Measurements from ENCODE around the gene IFITM1. TPM values are rescaled to one million over a fixed set of nuclear protein-coding genes. Genes with fewer than 3 reads are reported as not detected.

IFITM1 gene
- total and polyA plus RNA-seq, 9 of the 15 experiments (the other 6 are each of a cell fraction or from before 2014, with no cell fraction given), result 691 to 5,579 (median 974) TPM

DNA sequence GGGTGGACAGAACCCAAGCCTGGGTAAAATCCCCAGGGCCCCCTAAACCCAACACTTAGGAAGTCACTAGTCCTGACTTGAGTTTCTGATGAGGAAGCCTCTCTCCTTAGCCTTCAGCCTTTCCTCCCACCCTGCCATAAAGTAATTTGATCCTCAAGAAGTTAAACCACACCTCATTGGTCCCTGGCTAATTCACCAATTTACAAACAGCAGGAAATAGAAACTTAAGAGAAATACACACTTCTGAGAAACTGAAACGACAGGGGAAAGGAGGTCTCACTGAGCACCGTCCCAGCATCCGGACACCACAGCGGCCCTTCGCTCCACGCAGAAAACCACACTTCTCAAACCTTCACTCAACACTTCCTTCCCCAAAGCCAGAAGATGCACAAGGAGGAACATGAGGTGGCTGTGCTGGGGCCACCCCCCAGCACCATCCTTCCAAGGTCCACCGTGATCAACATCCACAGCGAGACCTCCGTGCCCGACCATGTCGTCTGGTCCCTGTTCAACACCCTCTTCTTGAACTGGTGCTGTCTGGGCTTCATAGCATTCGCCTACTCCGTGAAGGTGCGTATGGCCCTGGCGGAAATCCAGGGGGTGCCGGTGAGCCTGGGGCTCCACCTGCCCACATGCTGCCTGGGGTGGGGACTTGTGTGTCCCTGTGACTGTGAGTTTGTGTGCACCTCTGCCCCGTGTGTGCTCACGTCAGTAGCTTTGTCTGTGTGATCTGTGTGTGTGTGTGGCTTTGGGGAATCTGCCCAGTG lies at the start of gene IFITM1 (continued):
- TF ChIP-seq, protein P1, sequence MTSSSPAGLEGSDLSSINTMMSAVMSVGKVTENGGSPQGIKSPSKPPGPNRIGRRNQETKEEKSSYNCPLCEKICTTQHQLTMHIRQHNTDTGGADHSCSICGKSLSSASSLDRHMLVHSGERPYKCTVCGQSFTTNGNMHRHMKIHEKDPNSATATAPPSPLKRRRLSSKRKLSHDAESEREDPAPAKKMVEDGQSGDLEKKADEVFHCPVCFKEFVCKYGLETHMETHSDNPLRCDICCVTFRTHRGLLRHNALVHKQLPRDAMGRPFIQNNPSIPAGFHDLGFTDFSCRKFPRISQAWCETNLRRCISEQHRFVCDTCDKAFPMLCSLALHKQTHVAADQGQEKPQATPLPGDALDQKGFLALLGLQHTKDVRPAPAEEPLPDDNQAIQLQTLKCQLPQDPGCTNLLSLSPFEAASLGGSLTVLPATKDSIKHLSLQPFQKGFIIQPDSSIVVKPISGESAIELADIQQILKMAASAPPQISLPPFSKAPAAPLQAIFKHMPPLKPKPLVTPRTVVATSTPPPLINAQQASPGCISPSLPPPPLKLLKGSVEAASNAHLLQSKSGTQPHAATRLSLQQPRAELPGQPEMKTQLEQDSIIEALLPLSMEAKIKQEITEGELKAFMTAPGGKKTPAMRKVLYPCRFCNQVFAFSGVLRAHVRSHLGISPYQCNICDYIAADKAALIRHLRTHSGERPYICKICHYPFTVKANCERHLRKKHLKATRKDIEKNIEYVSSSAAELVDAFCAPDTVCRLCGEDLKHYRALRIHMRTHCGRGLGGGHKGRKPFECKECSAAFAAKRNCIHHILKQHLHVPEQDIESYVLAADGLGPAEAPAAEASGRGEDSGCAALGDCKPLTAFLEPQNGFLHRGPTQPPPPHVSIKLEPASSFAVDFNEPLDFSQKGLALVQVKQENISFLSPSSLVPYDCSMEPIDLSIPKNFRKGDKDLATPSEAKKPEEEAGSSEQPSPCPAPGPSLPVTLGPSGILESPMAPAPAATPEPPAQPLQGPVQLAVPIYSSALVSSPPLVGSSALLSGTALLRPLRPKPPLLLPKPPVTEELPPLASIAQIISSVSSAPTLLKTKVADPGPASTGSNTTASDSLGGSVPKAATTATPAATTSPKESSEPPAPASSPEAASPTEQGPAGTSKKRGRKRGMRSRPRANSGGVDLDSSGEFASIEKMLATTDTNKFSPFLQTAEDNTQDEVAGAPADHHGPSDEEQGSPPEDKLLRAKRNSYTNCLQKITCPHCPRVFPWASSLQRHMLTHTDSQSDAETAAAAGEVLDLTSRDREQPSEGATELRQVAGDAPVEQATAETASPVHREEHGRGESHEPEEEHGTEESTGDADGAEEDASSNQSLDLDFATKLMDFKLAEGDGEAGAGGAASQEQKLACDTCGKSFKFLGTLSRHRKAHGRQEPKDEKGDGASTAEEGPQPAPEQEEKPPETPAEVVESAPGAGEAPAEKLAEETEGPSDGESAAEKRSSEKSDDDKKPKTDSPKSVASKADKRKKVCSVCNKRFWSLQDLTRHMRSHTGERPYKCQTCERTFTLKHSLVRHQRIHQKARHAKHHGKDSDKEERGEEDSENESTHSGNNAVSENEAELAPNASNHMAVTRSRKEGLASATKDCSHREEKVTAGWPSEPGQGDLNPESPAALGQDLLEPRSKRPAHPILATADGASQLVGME (CRISPR knock-in tag; IDR thresholded peaks at IDR 0.05), result peak; percentile 71; the same call in 1 of the 2 replicates
- no peak for TF ChIP-seq BDP1 (IDR thresholded peaks at IDR 0.05; ENCODE audit: insufficient read depth, insufficient read length)
- no peak for TF ChIP-seq HNRNPK (IDR thresholded peaks at IDR 0.05; ENCODE audit: low read depth, low read length, poor library complexity, severe bottlenecking)
- TF ChIP-seq, protein P2, sequence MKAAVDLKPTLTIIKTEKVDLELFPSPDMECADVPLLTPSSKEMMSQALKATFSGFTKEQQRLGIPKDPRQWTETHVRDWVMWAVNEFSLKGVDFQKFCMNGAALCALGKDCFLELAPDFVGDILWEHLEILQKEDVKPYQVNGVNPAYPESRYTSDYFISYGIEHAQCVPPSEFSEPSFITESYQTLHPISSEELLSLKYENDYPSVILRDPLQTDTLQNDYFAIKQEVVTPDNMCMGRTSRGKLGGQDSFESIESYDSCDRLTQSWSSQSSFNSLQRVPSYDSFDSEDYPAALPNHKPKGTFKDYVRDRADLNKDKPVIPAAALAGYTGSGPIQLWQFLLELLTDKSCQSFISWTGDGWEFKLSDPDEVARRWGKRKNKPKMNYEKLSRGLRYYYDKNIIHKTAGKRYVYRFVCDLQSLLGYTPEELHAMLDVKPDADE (conservative IDR thresholded peaks at IDR 0.05; ENCODE audit: control insufficient read depth, low read depth, low read length), result 0 out of 2 replicates have a peak, but pooled peaks have one; percentile 25
- TF ChIP-seq NCOA6 (IDR thresholded peaks at IDR 0.05), result no peak
- TF ChIP-seq ARID2 (IDR thresholded peaks at IDR 0.05), result no peak
- no peak for TF ChIP-seq DIDO1 (tag; IDR thresholded peaks at IDR 0.05; ENCODE audit: low read depth)
- no peak for TF ChIP-seq IRF2 (CRISPR knock-in tag; IDR thresholded peaks at IDR 0.05)
- TF ChIP-seq, protein P3, sequence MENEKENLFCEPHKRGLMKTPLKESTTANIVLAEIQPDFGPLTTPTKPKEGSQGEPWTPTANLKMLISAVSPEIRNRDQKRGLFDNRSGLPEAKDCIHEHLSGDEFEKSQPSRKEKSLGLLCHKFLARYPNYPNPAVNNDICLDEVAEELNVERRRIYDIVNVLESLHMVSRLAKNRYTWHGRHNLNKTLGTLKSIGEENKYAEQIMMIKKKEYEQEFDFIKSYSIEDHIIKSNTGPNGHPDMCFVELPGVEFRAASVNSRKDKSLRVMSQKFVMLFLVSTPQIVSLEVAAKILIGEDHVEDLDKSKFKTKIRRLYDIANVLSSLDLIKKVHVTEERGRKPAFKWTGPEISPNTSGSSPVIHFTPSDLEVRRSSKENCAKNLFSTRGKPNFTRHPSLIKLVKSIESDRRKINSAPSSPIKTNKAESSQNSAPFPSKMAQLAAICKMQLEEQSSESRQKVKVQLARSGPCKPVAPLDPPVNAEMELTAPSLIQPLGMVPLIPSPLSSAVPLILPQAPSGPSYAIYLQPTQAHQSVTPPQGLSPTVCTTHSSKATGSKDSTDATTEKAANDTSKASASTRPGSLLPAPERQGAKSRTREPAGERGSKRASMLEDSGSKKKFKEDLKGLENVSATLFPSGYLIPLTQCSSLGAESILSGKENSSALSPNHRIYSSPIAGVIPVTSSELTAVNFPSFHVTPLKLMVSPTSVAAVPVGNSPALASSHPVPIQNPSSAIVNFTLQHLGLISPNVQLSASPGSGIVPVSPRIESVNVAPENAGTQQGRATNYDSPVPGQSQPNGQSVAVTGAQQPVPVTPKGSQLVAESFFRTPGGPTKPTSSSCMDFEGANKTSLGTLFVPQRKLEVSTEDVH (IDR thresholded peaks at IDR 0.05; ENCODE audit: low read depth, partially characterized antibody), result no peak
- TF ChIP-seq KLF1 (tag; IDR thresholded peaks at IDR 0.05), result no peak
- TF ChIP-seq GABPA (tag; conservative IDR thresholded peaks at IDR 0.05; ENCODE audit: low read depth), result 0 out of 2 replicates have a peak, but pooled peaks have one; percentile 47
- TF ChIP-seq, protein P4, sequence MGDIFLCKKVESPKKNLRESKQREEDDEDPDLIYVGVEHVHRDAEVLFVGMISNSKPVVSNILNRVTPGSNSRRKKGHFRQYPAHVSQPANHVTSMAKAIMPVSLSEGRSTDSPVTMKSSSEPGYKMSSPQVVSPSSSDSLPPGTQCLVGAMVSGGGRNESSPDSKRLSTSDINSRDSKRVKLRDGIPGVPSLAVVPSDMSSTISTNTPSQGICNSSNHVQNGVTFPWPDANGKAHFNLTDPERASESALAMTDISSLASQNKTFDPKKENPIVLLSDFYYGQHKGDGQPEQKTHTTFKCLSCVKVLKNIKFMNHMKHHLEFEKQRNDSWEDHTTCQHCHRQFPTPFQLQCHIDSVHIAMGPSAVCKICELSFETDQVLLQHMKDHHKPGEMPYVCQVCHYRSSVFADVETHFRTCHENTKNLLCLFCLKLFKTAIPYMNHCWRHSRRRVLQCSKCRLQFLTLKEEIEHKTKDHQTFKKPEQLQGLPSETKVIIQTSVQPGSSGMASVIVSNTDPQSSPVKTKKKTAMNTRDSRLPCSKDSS (IDR thresholded peaks at IDR 0.05; ENCODE audit: low read depth, partially characterized antibody), result no peak
- TF ChIP-seq BCL6 (CRISPR knock-in tag; IDR thresholded peaks at IDR 0.05), result no peak
- peak; percentile 50 to 63; a peak in 2 of 4 replicates for TF ChIP-seq FOXK2 (conservative IDR thresholded peaks at IDR 0.05 in 1 of 2, IDR thresholded peaks at IDR 0.05 in 1 of 2; ENCODE audit: low read depth in 2 of 2)
- TF ChIP-seq GTF2A2 (tag; IDR thresholded peaks at IDR 0.05), result no peak
- no peak for TF ChIP-seq KLF13 (tag; IDR thresholded peaks at IDR 0.05; ENCODE audit: borderline replicate concordance, low read depth)

All from K562 (cell line).